HEK293T (cell line): ENCODE results near the gene COQ3.

Source experiments
- CTCF ChIA-PET: fragments of 350-600 bp; formaldehyde crosslinking; extraction: SDS; loops from one replicate; lab custom pipeline; 2021; ENCODE audit warnings: antibody characterized with exemption, inconsistent platforms; lab: Yijun Ruan, JAX
- POLR2A ChIA-PET: fragments of 350-600 bp; formaldehyde crosslinking; extraction: SDS; loops from one replicate; lab custom pipeline; 2020; ENCODE audit warnings: antibody characterized with exemption, inconsistent platforms; lab: Yijun Ruan, JAX
- DNase-seq: peaks from one replicate; pipeline ENCODE4 v3.0.0; 2012; ENCODE audit warnings: mixed read lengths; ENCODE audit errors: extremely low spot score
- ARNT ChIP-seq: fragments of 450-650 bp; IDR thresholded peaks from 2 replicates; pipeline ENCODE4 v1.6.1; 2017; ENCODE audit warnings: mild to moderate bottlenecking
- BHLHE40 ChIP-seq: fragments of 450-650 bp; IDR thresholded peaks from 2 replicates; pipeline ENCODE4 v1.6.1; 2016; ENCODE audit warnings: mild to moderate bottlenecking, moderate library complexity, borderline replicate concordance
- CTBP1 ChIP-seq: fragments of 450-650 bp; IDR thresholded peaks from 2 replicates; pipeline ENCODE4 v1.6.1; 2016; ENCODE audit warnings: borderline replicate concordance
- ELF4 ChIP-seq: fragments of 450-650 bp; IDR thresholded peaks from 2 replicates; pipeline ENCODE4 v1.6.1; 2017; ENCODE audit warnings: antibody characterized with exemption
- FOXA1 ChIP-seq: fragments of 450-650 bp; IDR thresholded peaks from 2 replicates; pipeline ENCODE4 v1.6.1; 2016; ENCODE audit warnings: mild to moderate bottlenecking
- FOXK2 ChIP-seq: fragments of 450-650 bp; IDR thresholded peaks from 2 replicates; pipeline ENCODE4 v1.6.1; 2016; ENCODE audit warnings: mild to moderate bottlenecking
- FOXM1 ChIP-seq: fragments of 450-650 bp; IDR thresholded peaks from 2 replicates; pipeline ENCODE4 v1.6.1; 2017; ENCODE audit warnings: mild to moderate bottlenecking, borderline replicate concordance
- HDGF ChIP-seq: fragments of 450-650 bp; IDR thresholded peaks from 2 replicates; pipeline ENCODE4 v1.6.1; 2017; ENCODE audit warnings: antibody characterized with exemption, borderline replicate concordance
- L3MBTL2 ChIP-seq: fragments of 450-650 bp; conservative IDR thresholded peaks from 2 replicates; pipeline ENCODE4 v1.6.1; 2016; ENCODE audit warnings: mild to moderate bottlenecking
- LEF1 ChIP-seq: fragments of 450-650 bp; IDR thresholded peaks from 2 replicates; pipeline ENCODE4 v1.6.1; 2017; ENCODE audit warnings: mild to moderate bottlenecking, borderline replicate concordance
- NFRKB ChIP-seq: fragments of 450-650 bp; IDR thresholded peaks from 2 replicates; pipeline ENCODE4 v1.6.1; 2016; ENCODE audit warnings: mild to moderate bottlenecking, moderate library complexity
- SP1 ChIP-seq: fragments of 450-650 bp; IDR thresholded peaks from 2 replicates; pipeline ENCODE4 v1.6.1; 2017
- SUZ12 ChIP-seq: fragments of 450-650 bp; IDR thresholded peaks from 2 replicates; pipeline ENCODE4 v1.6.1; 2016; ENCODE audit warnings: mild to moderate bottlenecking
- TARDBP ChIP-seq: fragments of 450-650 bp; IDR thresholded peaks from 2 replicates; pipeline ENCODE4 v1.6.1; 2016
- ZNF384 ChIP-seq: fragments of 450-650 bp; IDR thresholded peaks from 2 replicates; pipeline ENCODE4 v1.6.1; 2016
- TF ChIP-seq, protein P1 (sequence below): fragments of 450-650 bp; IDR thresholded peaks from 2 replicates; pipeline ENCODE4 v1.6.1; 2016

COQ3 gene

DNA sequence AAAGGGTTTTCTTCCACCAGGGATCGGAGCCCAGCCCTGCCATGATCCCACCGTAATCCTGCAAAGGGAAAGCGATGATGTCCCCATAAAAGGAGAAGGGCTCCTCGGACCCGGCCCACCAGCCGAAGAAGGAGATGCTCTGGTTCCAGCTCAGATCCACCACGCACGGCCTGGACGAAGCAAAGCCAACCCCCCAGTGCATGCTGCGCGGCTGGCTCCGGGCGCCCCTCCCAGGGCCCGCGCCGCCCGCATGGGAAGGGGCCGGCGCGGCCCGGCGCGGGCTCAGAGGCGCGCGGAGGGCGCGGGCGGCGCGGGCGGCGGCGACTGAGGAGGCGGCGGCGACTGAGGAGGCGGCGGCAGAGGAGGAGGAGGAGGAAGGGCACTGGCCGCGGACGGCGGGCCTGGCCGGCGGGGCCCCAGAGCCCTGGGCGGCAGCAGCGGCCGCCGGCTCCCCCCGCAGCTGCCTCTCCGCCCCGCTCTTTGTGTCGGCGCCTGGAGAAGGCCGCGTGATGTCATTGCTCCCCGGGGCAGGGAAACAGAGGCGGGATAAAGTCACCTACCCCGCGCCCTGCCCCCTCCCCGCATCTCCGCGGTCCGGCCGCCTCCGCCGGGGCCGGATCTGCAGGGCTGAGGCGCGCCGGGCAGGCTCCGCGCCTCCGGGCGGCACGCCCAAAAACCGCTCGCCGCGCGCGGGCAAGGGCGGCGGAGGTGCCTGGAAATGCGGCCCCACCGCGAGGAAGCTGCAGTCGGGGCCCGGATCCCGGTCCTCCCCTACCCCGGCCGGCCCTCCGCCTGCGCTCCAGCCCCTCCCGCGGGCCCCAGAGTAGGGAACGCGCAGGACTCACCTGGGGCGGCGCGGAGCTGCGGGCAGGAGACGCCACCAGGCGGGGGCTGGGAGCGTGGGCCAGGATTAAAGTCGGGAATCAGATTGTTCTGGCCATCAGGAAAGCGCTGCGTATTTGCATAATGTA, 44.5 kb downstream of the COQ3 start, which contains the start of gene FAXC:
FAXC (minus strand) TSS at position 504 of the 971 bp plus-strand sequence; CDS start at position 202, 302 bp downstream.
- TF ChIP-seq ARNT (peak; percentile 2; the same call in 1 of the 2 replicates), FOXM1 (no peak; the same call in 1 of the 2 replicates)
- POLR2A ChIA-PET = interaction anchor here (0.7 to 4.6 kb wide), 9 partner anchors 11 to 84 kb away, joined by 3 to 41 read pairs (median 4); partner anchors contain the start of genes COQ3 and PNISR
- CTCF ChIA-PET = interaction anchor here (0.7 to 1.4 kb wide), 2 partner anchors 19 to 34 kb away, joined by 3 read pairs; no protein-coding TSS in a partner anchor
- DNase-seq = peak; percentile 66

DNA sequence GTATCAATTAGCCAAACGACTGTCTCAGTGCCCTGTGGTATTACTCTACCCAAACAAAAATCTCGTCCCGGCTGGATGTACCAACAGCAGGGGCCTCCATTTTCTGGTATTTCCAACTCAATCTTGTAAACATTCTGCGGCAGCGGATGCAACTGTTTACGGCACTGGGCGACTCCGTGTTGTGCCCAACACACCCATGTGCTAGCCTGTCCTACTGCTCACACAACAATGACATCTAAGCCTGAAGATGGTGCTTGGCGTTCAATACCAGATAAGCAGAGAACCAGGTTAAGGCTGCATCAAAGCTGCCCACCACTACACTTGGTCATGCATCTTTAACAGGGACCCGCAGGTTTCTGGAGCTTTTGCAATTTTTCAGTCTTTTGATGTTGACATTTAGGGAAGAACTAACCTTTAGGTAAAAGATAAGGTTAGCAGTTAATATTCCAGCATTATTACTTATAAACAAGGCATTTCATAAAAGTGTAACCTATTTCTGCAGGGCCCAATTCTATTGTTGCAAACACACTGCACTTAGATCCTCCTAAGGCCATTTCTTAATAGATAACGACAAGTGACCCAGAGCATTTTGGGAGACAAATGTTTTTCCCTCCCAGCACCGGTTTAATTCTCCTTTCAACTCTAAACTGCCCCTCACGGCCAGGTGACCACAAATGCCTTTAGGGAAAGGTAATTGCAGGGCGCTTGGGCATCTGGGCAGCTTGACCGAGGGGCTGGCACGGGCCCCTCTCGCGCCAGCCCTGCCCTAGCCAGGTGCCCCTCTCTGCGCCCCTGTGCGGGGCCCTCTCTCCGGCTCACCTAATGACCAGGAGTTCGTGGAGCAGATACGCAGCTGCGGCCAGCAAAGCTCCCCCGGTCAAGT, 45.5 kb downstream of the COQ3 start:
- TF ChIP-seq CTBP1 (no peak), SUZ12 (no peak), L3MBTL2 (no peak), ARNT (no peak), NFRKB (no peak), ELF4 (no peak), LEF1 (no peak), BHLHE40 (no peak)
- TF ChIP-seq, protein P1, sequence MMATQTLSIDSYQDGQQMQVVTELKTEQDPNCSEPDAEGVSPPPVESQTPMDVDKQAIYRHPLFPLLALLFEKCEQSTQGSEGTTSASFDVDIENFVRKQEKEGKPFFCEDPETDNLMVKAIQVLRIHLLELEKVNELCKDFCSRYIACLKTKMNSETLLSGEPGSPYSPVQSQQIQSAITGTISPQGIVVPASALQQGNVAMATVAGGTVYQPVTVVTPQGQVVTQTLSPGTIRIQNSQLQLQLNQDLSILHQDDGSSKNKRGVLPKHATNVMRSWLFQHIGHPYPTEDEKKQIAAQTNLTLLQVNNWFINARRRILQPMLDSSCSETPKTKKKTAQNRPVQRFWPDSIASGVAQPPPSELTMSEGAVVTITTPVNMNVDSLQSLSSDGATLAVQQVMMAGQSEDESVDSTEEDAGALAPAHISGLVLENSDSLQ = no peak
- CTCF ChIA-PET = interaction anchor here (1.4 kb wide), 1 partner anchor 18 kb away, joined by 3 read pairs; no protein-coding TSS in a partner anchor
- DNase-seq = no peak
- POLR2A ChIA-PET = interaction anchor here (0.9 to 4.6 kb wide), 4 partner anchors 24 to 84 kb away, joined by 3 to 41 read pairs (median 10); partner anchors contain the start of genes COQ3 and PNISR

DNA sequence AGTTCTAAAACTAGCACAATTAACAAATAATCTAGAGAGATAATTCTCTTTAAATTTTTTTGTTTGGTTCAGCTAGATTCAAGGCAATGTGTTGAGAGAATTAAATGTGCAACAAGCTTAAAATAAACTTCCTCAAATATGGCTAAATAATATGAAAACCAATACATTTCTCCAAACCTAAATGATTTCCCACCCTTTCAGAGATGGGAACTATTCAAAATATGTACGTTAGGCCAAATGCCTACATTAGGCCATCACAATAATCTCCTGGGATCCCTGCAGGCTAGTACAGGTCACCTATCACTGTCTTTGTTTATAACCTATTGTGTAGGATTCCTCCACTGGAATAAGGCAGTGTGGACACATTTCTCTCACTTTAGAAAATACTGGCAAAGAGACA, 46.2 kb downstream of the COQ3 start:
- no peak for DNase-seq
- no peak for TF ChIP-seq BHLHE40
- TF ChIP-seq HDGF = no peak
- no peak for TF ChIP-seq FOXK2
- TF ChIP-seq LEF1 = no peak
- no peak for TF ChIP-seq FOXA1
- no peak for TF ChIP-seq ELF4
- TF ChIP-seq, protein P1 = no peak
- POLR2A ChIA-PET = interaction anchor here (0.8 to 4.6 kb wide), 3 partner anchors 36 to 78 kb away, joined by 4 to 41 read pairs (median 16); partner anchors contain the start of genes COQ3 and PNISR
- CTCF ChIA-PET = interaction anchor here (0.8 to 1.8 kb wide), 3 partner anchors 13 to 86 kb away, joined by 3 to 12 read pairs (median 5); no protein-coding TSS in a partner anchor

DNA sequence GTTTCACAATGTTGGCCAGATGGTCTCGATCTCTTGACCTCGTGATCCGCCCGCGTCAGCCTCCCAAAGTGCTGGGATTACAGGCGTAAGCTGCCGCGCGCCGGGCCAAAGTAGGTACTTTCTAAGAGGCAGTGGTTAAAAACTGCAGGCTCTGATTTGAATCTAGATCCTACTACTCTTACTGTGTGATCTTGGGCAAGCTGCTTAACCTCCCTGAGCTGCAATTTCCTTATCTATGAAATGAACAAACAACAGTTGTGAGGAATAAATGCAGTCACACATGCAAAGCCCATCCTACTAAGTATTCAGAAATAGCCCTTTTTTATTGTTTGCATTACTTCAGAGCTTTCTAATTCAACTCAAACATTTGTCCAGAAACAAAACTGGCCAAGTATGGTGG, 47.4 kb downstream of the COQ3 start:
- TF ChIP-seq ARNT (no peak), ZNF384 (no peak), CTBP1 (no peak), FOXM1 (no peak), NFRKB (no peak), FOXA1 (no peak), L3MBTL2 (no peak), ELF4 (no peak), FOXK2 (no peak), BHLHE40 (no peak), HDGF (no peak), LEF1 (no peak), SUZ12 (no peak), SP1 (no peak)
- TF ChIP-seq, protein P1 = no peak
- CTCF ChIA-PET = interaction anchor here (1.8 kb wide), 1 partner anchor 16 kb away, joined by 12 read pairs; no protein-coding TSS in a partner anchor
- POLR2A ChIA-PET = interaction anchor here (4.6 kb wide), 1 partner anchor 48 kb away, joined by 41 read pairs; the partner anchor contains the start of gene COQ3
- no peak for DNase-seq

DNA sequence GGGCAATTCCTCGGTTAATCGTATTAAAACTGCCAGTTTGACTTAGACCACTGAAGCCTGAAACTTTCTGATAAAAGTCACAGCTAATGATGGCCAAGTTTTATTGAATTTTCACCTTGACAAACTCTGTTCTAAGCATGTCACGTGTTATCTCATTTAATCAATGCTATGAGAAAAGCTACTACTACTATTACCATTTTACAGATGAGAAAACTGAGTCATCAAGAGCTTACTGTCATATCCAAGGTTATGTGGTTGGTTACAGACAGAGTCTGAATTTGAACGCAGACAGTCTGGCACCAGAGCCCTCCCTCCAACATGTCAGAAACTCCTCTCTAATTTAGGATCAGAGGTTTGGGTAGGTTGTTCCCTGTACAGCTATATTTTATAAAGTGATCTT, 48.8 kb downstream of the COQ3 start:
- ChIA-PET POLR2A (interaction anchor here (1.1 to 2.4 kb wide), 2 partner anchors 48 to 80 kb away, joined by 5 to 11 read pairs; partner anchors contain the start of genes COQ3 and PNISR), CTCF (interaction anchor here (1.3 kb wide), 1 partner anchor 15 kb away, joined by 3 read pairs; no protein-coding TSS in a partner anchor)
- TF ChIP-seq CTBP1 (no peak), NFRKB (no peak), ELF4 (no peak), FOXA1 (no peak), ZNF384 (no peak), FOXM1 (no peak), SP1 (no peak), FOXK2 (no peak), SUZ12 (no peak), ARNT (no peak), LEF1 (no peak), HDGF (no peak), TARDBP (no peak)
- TF ChIP-seq, protein P1 = no peak
- DNase-seq = no peak
